GM20431 (cell line): ENCODE results near the gene GPD1.

ENCODE experiments used
- in situ Hi-C: fragments of 300-500 bp; cut with MseI, MboI; formaldehyde crosslinking; loops from one replicate; pipeline ENCODE4 v1.15.0; 2020; ENCODE audit warnings: low sequenced_read_pairs; ENCODE audit not compliant: unreplicated experiment

The GPD1 gene

DNA sequence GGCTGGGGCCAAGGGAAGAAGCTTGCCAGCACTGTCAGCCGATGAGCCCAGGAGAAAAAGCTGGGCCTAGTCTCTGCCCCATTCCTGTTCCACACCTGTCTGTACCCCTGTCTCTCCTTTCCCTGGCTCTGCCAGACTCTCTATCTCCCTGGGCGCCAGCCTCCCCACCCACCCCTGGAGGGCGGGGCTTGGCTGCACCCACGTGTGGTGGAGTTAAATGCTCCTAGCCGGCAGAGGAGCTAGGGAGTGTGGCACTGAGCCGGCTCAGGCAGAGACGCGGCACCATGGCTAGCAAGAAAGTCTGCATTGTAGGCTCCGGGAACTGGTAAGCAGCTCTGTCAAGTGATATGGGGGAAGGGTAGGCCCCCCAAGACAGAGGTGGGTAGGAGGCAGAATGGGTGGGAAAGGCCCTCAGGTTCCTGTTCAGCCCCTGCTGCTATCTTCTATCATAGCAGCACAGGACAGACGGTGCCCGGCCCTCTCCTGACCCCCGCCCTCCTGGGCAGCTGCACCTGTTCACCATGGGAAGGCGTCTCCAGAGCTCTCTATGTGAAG, at the start of gene GPD1:
GPD1 (plus strand) TSS at position 242 of the 555 bp plus-strand sequence; CDS start at position 285, 43 bp downstream.
- in situ Hi-C loops: no loop called here

DNA sequence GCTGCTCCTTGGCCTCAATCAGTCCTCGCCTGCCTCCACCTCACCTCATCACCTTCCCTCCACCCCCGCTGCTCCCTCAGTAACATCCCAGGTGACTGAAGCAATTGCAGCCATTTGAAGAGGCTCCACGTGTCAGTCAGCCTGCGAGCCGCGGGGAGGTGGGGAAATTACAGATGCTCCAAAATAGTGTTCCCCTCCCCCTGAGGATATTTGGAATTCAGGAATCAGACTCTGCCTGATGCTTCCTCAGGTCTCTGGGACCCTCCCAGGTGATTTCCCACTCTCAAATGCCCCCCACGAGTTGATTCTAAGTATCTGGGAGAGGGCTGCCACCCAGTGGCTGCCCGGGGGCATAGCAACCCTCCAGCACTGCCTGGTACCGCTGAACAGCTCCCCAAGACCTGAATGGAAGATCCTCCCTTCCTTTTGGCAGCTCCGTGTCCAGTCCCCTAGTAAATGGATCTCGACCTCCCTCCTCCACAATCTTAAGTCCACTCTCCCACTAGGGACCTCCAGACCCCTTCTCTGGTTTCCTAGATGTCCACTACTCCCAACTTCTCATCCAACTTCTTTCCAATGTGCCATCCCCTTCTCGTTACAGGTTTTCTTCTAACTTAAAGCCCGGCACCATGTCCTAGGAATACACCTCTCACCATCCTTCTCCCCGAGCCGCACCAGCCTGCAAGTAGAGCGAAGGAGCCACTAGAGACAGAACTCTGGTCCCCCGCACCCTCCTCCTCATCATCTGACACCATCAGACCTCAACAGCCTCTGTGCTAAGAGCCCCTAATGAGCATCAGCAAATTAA, 47.8 kb upstream of the GPD1 start:
- in situ Hi-C loops: loop anchor here (10.0 kb wide), 1 partner anchor 81 kb away; the partner anchor contains the start of gene AQP6

DNA sequence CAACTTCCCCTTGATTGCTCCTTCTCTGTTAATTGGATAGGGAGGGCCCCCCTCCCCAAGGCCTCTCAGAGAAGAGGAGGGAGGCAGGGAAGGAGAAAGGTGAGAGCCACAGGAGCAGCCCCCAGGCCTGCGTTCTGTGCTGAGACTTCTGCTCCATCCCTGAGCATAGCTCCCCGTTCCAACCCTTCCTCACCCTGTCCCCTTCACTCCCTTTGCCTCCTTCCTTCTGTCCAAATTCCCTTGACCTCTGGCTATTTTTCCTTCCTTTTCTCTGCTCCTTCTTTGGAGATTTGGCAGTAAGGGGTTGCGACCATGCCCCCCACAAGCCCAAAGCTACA, 47.2 kb upstream of the GPD1 start:
- in situ Hi-C loops: loop anchor here (10.0 kb wide), 1 partner anchor 82 kb away; the partner anchor contains the start of gene AQP6

DNA sequence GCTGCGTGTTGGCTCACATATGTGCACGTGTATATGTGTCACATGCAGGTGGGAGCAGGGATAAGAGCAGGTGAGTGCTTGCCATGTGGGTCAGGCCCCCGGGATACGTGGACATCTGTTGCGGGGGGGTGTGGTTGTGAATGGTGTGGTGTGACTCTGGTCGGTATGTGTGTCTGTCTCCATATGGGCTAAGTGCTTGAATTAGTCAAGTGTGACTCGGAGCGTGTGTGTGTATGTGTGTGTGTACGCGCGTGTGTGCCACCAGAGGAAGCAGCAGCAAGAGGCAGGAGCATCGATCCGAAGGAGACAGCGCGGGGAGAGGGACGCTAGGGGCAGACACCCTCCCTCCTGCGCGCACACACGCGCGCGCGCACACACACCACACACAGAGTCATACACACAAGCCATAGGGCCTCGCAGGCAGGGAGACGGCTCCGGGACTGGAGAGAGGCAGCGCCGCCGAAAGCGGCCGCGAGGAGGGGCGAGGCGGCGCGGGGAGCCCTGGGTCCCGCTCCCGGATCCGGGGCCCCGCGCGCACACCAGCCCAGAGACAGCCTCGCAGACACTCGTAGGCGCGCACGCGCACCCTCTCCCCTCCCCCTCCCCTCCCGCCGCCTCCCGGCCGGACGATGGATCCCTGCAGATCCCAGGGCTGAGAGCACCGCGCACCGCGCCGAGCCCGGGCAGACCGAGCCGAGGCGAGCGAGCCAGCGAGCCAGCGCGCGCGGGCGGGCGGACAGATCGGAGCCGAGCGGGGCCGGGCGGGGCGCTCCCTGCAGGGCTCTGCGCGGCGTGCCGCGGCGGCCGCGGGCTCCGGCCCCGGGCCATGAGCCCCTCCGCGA, 46.6 kb upstream of the GPD1 start, which contains the start of gene ASIC1:
ASIC1 (plus strand) TSS at position 597 of the 842 bp plus-strand sequence. CDS start 1,171 bp downstream, outside the sequence.
- in situ Hi-C loops: loop anchor here (10.0 kb wide), 1 partner anchor 82 kb away; the partner anchor contains the start of gene AQP6

DNA sequence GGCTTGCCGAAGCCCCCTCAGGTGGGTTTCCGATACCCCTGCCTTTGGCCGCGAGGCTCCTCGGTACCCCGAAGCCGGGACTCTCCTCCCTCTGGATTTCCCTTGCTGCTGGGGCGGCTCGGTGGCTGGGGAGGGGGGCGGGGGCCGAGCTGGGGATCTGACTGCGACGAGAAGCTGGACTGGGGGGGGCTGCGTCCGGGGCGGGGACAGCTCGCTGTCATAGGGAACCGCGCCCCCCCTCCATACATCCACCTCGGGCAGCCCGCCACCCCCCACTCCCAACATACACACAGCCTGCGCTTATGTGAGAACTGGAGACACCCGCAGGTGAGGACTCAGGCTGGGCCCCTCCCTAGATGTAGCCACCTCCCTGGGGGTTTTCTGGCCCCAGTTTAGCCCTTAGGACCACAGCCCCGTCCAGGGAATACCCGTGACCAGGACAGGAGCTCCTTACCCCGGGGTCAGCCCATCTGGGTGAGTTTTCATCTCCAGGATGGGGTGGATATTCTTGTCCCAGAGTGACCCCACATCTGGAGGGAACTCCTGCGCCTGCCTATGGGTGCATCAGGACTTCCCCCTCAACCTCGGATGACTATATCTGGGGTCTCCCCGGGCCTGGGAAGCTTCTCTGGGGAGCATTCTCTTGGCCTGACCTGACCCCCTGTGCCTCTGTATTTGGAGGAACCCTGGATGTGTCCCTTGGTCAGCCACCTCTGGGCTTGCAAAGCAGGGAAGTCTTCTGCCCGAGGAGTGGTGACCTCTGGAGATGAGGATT, 45.7 kb upstream of the GPD1 start:
- in situ Hi-C loops: loop anchor here (10.0 kb wide), 1 partner anchor 83 kb away; the partner anchor contains the start of gene AQP6

DNA sequence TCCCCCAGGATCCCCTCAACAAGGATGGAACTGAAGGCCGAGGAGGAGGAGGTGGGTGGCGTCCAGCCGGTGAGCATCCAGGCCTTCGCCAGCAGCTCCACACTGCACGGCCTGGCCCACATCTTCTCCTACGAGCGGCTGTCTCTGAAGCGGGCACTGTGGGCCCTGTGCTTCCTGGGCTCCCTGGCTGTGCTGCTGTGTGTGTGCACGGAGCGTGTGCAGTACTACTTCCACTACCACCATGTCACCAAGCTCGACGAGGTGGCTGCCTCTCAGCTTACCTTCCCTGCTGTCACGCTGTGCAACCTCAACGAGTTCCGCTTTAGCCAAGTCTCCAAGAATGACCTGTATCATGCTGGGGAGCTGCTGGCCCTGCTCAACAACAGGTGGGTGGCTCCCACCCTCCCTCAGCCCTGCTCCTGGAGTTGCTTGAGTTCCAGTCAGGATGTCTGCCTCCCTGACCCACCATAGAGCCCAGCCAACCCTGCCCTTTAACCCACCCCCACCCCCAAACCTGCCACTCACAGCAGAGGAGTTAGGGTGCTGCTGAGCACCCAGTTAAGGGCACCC, 45.0 kb upstream of the GPD1 start:
- in situ Hi-C loops: loop anchor here (10.0 kb wide), 1 partner anchor 84 kb away; the partner anchor contains the start of gene AQP6

DNA sequence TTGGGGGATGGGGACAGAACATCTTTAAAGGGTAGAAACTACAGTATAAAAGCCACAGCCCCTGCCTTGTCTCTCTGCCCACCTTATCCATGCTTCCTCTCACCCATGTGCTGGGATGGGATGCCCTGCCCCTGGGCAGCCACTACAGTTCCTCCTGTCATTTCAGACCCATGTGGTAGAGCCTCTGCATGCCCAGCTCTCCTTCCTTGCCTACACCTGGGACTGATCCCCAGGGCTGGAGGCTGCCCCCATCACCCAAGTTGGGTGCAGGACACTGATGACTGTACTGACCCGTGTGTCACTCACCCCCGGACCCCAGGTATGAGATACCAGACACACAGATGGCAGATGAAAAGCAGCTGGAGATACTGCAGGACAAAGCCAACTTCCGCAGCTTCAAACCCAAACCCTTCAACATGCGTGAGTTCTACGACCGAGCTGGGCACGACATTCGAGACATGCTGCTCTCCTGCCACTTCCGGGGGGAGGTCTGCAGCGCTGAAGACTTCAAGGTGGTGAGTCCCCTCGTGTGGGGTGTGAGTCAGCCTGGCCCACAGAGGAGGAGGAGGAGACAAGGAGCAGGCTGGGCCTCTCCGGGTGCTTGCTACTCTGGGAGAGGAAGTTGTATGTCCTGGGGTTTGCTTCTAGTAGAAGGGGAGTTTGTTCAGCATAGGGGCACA, 44.2 kb upstream of the GPD1 start:
- in situ Hi-C loops: loop anchor here (10.0 kb wide), 1 partner anchor 85 kb away; the partner anchor contains the start of gene AQP6

DNA sequence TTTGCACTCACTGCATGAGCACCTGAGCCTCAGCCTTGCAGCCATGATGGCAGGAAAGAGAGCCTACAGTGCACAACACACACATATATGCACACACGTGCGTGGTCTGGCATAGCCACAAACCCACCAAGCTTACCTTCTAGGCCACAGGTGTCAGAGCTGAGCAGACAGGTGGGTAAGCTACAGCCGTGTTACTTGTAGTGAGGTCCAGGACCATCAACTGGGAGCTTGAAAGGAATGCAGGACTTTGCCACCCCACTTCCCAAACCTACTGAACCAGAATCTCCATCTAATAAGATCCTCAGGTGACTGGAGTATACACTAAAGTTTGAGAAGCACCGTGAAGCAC, 43.7 kb upstream of the GPD1 start:
- in situ Hi-C loops: no loop called here

DNA sequence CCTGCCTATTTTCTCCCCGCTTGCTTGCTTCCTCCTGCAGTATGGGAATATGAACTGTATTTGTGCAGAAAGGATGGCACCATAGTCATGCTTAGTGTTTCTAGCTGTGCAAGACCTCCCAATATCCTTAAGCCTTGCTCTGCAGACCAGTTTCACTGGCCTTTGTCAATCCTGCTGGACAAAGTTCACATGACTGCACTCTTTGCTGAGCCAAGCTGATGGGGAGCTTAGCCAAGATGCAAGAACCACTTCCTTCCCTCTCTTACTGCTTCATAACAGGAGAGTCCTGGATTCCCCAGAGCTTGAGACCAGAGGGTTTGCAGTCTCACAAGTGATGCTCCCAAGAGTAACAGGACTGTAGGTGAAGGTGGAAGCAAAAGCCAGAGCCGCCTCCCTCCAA, 42.6 kb upstream of the GPD1 start:
- in situ Hi-C loops: no loop called here

DNA sequence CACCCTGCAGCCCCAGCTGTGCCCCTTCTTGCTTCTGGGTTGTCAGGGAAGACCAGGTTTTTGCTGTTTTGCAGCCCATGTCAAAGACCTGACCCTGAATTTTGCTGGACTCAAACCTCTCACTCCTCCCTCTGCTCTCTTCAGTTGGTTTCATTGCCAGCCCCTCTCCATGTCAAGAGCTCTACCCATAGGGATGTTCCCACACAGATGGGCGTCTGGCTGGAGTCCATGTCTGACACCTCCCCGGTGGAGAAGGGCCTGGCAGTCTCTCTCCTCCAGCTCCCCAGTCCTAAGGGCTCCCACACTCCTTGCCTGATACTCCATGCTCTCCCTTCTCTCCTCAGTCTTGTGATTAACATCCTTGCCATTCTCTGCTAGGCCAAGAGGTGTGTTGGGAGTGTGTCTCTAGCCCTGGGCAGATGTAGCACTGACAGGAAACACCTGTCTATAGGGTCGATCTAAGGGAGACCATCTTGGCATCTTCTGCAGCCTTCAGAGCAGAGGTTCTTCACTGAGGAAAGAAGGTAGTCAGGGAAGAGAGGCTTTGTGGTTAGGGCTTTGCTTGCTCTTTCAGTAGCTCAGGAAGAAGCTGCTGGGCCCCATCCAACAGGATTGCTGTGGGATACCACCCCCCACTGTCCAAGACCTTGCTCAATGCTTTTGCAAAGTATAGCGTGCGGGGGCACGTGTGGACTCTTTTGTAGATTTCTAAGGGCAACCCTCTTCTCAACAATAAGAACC, 41.7 kb upstream of the GPD1 start:
- in situ Hi-C loops: no loop called here

DNA sequence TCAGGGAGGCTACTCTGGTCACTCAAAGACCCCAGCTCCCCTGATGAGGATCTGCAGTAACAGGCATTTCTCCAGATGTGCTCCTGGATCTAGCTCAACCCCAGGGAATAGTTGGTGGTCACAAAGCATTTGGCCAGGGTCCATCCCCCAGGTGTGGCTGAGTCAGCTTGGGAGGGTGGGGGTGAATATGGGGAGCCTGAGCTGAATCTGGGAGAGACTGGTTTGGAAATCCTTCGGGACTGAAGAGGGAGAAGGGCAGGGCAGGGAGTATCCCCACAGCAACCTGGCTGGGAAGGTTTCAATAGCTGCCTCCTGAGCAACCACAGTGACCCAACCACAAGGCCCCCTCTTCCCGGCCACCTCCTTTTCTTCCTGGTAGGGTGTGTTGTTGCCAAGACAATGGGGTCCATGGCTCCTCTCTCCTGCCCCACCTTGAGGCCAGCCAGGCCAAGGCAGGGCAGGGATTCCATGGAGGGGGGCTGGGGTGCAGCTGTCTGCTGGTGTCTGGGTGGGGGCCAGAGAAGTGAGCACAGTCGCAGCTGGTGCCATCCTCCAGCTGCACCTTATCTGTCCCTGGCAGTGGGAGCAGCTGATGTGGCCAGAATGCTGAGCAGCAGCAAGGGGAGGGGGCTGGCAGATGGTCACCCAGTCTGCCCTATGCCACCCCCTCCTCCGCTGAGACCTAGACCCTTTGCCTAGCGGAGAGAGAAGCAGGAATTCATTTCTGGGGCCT, 40.9 kb upstream of the GPD1 start:
- in situ Hi-C loops: no loop called here

DNA sequence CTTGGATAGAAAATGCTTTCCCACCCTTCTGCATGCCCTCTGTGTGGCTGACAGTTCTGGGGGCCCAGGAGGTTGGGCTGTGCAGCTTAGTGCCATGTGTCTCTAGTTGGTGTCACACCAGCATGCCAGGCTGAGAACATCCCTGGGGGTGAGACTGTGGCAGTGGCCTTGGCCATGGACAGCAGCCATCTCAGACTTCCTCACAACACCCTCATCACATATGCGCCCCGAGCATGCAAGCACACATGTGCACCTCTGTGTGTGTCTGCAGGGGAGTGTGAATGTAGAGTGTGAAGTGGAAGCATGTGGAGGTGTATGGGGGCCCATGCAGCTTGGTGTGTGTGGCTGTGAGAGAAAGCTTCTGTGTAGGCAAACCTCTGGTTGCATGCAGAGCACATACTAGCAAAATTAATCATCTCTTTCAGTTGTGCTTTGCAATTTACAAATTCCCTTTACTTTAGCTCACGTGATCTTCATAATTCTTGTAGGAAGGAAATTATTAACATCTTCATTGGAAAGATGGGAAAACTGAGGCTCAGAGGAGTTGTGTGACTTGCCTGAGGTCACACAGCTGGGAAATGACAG, 38.0 kb upstream of the GPD1 start:
- in situ Hi-C loops: no loop called here

DNA sequence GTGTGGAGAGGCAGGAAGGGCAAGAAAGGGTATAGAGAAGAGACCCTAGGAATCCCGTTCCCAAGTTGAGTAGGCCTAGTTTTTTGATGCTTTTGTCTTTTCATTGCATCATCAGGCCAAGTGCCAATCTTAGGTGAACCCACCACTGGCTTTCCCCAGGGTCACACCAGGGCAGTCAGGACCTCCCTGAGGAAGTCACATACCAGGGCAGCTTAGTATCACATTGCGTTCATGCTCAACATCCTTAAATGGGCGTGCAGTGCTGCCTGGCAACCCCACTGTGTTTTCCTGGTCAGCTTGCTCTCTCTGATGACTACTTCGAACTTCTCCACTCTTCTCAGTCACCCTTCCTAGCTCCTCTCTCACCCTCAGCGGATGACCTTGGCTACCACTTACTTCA, 37.4 kb upstream of the GPD1 start:
- in situ Hi-C loops: no loop called here

DNA sequence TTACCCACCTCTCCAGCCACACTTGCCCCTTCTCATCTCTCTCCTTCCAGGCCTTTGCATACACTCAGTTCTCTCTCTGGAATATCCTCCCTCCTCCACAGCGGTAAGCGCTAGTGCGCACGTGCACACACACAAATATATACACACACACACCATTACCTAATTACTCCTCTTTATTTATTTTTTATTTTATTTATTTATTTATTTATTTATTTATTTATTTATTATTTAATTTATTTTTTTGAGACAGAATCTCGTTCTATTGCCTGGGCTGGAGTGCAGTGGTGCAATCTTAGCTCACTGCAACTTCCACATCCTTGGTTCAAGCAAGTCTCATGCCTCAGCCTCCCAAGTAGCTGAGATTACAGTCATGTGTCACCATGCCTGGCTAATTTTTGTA, 34.7 kb upstream of the GPD1 start:
- in situ Hi-C loops: no loop called here

DNA sequence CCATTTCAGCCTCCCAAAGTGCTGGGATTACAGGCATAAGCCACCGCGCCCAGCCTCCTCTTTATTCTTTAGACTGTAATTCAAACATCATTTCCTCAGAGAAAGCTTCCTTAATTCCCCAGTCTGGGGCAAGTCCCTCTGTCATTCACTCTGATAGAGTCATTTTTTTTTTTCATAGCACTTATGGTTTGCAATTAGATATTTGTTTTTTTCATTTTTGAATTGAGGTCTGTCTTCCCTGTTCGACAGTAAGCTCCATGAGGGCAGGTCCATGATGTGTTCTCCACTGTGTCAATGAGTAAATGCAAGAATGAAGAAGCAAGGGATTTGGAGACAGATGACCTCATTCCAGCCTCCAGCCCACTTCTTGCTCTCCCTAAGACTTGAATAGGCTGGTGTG, 34.3 kb upstream of the GPD1 start:
- in situ Hi-C loops: no loop called here

DNA sequence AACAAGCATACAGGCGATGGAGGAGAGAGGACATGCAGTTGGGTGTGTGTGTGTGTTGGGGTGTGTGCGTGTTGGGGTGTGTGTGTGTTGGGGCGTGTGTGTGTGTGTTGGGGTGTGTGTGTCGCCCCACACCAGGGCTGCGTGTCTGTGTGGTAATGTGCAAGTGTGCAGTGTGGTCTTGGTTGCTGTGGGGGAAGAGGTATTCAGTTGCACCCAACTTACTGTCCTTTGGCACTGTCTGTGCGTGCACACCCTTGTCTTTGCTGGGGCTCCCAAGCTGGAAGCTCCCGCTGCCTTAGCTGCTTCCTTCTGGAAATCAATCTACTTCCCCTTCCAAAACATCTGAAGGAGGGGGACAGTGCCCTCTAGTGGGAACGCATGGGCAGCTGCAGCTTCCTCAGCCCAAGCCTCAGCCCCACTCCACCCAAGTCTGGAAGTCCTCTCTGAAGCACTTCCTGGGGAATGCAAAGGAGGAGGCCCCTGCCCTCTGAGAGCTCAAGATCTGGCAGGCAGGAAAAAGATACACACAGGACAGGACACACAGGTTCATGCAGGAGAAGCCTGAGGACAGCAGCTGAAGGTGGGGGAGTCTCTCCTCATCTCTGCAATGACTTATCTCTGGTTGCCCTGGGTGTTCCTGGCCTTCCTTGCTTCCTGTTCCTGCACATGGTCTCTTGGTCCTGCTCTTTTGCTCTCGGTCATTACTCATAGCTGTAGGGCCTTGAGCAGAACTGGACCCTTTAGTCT, 33.3 kb upstream of the GPD1 start:
- in situ Hi-C loops: no loop called here
